Endometrial microvascular endothelial cells (primary cell): Measurements from ENCODE around the gene CBX4. TPM values are rescaled to one million over a fixed set of nuclear protein-coding genes. Genes with fewer than 3 reads are reported as not detected.
"Not testable (repeated sequence)": the region's sequence is repeated elsewhere in the genome, so short reads cannot be mapped to it uniquely, and the experiment has no call there.

Experiments
- in situ Hi-C: cut with HindIII; loops from 2 replicates; pipeline ENCODE4 v1.10.0; 2017; ENCODE audit warnings: low sequenced_read_pairs, low pct_unique_long_range_greater_than_20kb; ENCODE audit errors: inconsistent ontology term
- total RNA-seq: library from RNA; depleted of rRNA; stranded (reverse); fragments of >200 nt; gene quantifications from one replicate; pipeline ENCODE4 v1.2.3, GENCODE V29; 2015; ENCODE audit errors: inconsistent ontology term

Gene CBX4
- total RNA-seq, 1 donor from 2014 or later: 5.6 TPM

DNA sequence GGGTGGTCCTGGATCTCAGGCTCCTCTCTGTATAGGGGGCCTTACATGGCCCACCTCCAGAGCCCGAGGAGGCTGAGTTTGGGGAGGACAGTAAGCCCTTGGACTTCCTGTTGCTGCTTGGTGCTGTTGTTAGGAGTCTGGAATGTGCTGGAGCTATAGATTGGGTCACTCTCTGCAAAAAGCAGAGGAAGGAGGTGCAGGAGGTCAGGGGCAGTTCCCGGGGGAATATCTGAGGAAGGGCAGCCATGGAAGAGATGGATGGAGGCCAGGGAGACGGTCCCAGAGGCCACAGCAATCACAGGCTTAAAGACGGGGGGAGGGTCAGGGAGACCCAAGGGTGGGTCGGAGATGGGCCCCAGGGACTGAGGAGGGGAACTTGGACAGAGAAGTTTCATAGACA is 23.0 kb upstream of the CBX4 start:
- in situ Hi-C loops: no loop called here

DNA sequence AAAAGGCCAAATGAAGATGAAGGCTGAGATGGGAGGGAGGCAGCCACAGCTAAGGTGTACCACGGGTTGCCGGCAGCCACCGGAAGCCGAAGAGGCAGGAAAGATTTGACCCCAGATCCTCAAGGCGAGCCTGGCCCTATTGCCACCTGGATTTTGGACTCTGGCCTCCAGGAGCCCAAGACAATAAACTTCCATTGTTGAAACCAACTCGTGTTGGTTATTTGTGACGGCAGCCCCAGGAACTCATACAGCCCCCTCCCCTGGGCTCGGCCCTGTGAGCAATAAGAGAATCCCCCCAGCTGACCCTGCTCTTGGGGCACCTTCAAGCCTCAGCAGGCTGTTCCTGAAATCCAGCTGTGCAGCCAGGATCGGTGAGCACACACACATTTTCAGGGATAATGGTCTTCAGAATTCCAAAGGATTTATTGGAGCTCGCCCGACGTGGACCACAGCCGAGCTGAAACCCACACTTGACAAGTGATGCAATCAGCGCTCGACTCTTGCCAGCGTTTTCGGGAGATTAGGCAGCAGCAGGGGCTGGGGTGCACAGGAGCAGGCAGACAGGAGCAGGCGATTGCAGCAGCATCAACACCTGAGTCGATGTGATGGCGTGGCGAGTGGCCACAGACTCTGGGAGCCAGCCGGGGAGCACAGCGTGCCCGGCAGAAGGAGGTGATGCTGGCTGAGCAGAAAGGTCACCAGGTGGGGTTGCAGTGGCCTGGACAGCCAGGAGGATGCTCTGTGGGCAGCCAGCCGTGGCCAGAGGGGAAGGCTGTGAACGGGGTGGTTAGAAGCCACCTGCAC is 22.4 kb upstream of the CBX4 start:
- in situ Hi-C loops: no loop called here

DNA sequence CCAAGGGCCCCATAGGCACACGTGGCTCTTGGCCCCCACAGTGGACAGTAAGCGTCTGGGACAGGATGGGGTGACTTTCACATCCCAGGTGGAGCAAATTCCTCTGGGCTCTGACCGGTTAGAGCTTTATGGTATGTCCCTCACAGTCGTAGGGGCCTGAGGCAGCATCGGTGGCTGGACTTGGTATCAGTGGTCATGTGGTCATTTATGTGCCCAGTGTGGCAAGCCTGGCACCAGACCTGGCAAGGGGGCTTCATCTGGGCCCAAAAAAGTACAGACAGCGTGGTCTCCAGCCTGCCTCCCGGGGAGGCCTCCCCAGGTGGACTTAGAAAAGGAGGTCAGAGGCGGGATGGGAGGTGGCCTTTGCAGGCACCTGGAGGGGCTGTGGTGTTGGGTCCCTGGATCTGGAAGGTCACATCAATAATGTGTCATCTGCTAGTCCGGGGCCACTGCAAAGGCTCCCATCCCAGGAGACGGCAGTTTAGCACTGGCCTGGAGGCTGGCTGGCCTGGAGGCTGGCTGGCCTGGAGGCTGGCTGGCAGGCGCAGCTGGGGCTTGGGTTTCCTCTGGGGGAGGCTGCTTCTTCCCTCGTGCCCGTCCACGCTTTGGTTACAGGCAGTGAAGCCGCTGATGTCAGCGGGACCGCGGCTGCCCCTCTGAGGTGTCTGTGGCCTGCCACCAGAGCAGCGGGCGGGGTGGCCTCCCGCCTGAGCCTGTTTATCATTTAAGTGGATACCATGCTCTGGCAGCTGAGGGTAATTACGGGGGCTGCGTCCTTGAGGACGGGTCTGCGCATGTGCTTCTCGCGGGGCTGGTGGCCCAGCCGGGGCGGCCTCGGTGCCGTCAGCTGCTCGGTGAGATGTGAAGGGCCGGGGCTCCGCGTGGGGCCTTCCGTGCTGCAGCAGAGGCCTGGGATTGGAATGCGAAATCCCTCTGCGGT is 20.7 kb upstream of the CBX4 start:
- in situ Hi-C loops: no loop called here

DNA sequence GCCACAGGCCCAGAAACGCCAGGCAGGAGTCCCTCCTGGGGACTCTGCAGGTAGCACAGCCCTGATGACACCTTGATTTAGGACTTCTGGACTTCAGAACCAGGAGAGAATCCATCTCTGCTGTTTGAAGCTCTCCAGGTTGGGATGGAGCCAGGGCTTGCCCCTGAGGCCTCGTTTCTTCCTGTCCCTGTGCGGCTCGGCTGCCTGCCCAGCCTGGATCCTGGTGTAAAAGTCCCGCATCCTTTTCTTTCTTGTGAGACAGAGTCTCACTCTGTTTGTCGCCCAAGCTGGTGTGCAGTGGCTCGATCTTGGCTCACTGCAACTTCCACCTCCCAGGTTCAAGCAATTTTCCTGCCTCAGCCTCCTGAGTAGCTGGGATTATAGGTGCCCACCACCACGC is 17.9 kb upstream of the CBX4 start:
- in situ Hi-C loops: no loop called here

DNA sequence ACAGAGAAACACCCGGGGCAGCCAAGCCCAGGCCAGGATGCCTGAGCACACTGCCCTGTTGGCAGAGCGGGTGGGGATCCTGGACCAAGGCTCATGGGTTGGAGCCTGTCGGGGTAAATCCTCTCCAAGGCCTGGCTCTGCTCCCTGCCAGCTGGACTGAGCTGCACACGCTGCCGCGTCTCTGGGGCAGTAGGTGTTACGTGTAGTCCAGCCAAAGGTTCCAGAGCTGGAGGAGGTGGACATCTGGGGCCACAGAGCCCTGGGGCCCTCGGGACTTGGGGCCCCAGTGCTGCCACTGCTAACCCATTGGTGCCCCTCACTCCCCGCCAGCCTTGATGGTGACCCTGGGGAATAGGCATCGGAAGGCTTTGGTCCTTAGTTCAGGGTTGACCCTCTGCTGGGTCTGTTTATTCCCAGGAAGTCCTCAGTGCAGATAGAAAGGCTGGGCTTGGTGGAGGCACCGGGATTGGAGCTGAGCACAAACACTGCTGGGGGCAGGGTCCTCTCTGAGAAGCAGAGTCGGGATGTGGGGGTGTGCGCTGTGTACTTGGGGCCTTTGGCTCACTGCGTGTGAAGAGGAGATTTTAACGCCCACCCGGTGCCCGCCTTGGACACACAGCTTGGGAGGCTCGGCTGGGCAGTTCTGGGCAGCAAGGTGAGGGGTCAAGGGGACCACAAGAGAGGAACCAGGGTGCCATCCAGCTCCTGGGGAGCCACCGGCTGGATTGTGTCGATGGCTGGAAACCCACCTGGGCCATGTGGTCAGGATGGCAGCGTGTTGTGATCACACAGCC is 16.3 kb upstream of the CBX4 start:
- in situ Hi-C loops: no loop called here

DNA sequence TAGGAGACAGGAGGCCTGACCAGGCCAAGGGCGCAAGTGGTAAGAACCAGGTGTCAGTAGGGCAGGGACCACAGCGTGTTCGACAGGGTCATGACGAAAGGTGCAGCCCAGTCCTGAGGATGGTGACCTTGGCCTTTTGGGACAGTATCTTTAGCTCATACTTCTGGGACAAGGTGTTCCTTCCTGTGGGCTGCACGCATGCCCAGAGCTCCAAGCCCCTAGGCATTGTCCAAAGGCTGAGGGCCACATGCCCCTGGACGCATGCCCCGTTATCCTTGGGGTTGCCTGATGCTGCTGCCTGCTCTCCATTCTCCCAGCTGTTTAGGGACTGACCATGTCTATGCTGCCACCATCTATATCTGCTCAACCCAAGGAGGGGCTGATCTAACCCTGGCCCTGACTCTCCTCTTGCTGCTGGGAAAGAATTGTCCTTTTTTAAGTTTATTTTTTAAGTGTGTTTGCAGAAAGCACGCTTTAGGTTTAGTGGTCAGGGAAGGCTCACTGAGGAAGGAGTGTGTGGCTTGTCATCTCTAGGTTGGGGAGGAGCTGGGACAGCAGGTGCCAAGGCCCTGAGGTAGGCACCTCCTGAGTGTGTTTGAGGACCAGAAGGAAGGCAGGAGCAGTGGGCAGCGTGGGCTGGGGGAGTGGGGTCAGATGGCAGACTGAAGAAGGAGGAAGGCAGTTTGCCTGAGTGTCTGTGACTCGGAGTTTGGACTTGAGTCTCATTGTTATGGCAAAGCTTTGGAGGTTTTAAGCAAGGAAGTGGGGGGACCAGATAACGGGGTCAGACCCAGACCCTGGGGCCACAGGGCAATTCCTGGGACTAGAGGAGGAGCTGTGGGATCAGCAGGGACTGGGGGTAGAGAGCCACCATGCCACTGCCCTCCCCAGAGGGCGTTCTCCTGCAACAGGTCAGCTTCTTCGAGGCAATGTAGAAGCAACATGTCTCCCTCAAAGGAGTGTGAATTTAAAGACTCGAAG is 15.1 kb upstream of the CBX4 start:
- in situ Hi-C loops: no loop called here

DNA sequence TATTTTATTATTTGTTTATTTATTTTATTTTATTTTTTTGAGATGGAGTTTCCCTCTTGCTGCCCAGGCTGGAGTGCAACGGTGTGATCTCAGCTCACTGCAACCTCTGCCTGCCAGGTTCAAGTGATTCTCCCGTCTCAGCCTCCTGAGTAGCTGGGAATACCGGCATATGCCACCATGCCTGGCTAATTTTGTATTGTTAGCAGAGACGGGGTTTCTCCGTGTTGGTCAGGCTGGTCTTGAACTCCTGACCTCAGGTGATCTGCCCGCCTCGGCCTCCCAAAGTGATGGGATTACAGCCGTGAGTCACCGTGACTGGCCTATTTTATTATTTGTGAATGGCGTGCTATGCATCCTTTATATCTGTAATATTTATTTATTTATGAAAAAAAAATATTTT is 13.9 kb upstream of the CBX4 start:
- in situ Hi-C loops: not testable (repeated sequence)

DNA sequence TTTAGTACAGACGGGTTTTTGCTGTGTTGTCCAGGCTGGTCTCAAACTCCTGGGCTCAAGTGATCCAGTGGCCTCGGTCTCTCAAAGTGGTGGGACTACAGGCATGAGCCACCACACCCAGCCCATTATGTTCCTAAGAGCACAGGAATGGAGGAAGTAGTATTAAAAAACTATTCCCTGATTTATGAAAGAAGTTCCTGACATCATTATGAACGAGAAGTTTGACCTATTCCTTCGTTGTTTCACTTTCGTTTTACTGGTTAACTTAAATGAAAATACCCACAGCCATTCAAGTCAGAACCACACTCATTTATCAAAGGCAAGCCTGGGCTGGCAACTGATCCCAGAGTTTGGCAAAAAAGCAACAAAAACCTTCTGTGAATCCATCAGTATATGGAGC is 13.5 kb upstream of the CBX4 start:
- in situ Hi-C loops: no loop called here

DNA sequence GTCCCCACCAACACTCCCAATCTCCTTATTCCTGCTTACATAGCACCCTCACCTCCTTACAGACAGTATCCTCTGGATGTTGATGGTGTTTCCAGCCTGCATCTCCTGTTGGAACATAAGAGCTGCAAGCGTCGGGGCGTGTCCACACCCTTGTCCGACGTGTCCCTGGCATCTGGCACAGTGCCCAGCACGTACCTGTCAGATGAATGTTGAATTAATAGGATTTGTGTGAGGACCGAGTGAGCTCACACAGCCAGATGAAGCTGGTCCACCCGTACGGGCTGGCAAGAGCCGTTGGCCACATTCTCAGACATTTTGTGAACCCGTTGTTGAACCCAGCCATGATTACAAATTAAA is 12.2 kb upstream of the CBX4 start:
- in situ Hi-C loops: no loop called here

DNA sequence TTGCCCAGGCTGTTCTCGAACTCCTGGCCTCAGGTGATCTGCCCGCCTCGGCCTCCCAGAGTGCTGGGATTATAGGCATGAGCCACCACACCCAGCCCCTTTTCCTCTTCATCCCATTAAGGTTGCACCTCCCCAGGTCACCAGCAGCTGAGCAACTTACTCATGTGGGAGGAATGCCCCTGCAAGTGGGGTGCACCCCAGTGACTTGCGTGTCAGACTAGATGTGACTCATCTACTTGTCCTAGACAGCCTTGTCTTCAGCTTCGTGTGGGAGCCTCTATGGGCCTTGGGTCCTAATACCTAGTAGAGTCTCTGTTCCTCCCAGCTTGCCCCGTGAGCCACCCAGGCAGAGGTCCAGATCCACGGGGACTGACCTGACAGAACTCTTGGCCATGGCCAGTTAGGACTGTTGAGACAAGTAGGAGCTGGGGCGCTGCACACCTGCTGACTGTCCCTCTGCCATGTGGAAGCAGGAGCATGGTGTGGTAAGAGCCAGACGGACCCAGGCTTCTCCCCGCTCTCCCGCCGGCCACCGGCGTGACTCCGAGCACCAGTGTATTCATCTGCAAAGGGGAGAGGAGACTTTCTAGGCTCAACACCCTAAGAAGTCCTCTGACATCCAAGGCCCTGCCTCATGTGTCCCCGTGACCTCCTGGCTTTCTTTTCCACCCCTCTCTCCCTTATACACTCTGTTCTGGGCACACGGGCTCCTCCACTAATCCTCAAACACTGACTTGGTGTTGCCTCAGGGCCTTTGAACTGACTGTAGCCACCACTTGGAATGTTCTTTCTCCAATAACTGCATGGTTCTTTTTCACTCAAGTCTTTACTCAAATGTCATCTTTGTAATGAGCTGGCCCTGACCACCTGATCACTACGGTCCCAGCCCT is 11.6 kb upstream of the CBX4 start:
- in situ Hi-C loops: no loop called here

DNA sequence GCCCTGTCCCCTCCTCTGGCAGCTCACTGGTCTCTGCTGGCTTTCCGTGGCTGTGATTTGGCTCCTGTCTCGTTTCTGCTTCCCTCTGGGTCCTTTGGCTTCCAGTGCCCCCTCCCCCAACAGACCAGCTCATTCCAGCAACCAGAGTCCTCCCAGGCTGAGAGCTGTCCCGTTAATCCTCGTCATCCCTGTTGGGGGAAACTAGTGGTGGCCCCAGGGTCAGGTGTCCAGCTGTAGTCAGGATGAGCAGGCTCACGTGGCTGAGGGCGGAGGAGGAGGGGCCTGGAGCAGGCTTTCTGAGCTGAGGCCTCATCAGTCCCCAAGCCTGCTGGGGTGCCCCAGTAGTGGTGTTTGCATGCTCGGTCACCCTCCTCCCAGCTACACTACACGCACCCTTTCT is 10.7 kb upstream of the CBX4 start:
- in situ Hi-C loops: no loop called here

DNA sequence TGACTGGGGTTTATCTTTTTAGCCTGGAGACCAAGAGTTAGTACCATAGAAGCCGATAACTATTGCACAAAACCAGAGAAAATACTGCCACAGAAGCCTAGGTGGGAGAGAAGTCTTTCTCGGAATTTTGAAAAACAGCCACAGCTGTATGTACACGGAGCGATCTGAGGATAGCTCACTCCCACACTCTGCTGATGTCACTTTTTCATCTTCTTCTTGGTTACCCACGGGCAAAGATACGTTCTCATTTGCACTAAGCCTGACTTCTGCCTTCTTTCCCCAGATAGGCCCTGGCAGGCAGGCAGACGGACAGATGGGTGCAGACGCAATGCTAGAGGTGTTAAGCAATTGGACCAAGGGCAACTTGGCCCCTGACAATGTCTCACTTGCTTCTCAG is 9.1 kb upstream of the CBX4 start:
- in situ Hi-C loops: no loop called here

DNA sequence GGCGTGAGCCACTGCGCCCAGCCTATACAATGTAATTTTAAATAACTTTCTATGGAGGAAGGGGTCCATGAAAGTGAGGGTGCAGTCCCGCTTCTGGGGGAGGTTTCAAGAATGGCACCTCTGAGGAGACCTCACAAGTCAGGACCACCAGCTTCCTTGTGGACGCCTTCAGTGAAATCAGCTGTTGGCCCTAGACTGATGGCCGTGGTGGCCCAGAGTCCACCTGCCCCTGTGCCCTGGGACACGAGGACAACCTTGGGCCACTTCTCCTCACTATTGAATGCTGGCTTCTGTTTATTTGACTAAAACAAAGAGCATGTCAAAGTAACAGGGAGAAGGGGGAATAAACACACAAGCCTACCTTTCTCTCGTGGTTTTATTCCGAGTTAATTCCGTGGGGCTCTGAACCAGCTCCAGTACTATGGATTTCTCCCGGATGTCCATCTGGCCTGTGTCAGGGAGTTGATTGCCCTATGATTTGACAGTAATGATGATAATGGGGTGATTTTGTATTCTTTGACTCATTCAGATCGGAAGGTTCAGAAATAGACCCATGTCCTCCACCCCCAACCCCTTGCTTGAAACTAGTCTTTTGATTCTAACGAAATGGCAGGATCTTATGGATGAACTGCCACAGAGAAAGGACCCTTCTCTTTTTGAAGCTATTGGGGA is 8.6 kb upstream of the CBX4 start:
- in situ Hi-C loops: no loop called here

DNA sequence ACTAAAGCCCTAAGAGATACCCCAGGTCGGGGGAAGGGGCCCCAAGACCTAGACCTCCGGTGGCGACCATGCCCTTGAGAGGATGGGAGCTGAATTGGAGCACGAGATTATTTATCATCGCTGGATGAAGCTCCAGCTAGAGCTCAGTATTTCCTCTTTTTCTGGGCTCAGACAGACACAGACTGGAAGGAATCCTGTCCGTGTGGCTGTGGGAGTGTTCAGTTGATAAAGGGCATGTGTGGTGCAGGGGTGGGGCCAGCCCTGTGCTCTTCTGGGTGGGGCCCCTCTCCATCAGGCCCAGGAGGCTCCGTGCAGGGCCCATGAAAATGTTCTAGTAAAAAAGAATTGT is 6.3 kb upstream of the CBX4 start:
- in situ Hi-C loops: no loop called here

DNA sequence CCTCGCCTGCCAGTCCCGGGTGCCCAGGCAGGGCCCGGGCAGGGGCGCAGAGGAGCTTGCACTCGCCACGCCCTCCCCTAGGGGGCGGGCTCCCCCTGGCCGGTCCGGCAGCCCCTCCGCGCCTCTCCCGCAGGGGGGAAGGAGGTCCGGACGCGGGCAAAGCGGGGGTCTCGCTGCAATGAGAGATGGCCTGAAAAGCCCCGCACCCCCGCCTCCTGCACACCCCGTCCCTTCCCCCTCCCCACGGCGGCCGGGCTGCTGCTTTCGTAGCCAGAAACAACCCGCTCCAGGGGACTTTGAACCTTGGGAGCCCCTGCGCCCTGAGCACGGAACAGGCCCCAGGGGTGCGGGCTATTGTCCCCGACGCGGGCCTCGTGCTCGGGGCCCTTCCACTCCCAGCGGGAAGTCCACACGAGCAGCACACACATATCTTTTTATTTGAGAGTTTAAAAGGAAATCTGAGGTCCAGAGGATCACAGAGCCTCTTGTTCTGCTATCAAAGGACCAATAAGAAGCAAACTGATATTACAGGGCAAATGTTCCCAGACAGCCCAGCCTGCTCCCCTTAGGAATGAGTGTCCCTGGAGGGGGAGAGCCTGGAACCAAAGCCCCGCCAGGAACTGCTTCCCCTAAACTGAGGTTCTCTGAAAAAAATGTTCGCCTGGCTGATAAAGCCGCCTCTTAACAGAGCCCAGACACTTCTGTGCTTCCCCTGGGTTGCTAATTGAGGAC is 5.8 kb upstream of the CBX4 start:
- in situ Hi-C loops: no loop called here
